Measurements from ENCODE around the gene PDCD2.

PDCD2 gene

DNA sequence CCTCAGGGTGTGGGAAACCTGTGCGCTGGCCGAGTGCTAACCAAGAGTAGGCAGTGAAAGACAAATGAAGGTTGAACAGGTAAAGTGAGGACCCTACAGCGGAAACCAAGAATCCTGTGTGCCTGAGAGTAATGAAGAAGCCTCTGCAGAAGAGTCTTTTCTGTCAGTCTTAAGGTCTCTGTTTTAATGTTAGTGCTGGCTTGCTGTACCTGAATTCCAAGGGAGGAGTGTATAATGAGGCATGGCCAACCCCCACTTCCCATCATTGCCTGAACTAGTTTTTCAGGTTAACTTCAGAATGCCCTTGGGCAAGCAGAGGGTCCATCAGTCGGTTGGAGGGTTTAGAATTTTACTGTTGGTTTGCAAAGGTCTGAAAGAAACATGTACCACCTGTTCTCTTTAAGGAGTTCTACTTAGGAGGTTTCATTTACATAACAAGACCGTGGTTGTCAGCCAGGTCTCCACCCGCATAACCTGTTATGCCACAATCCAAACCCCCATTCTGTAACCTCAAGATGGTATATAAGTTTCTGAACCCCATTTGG lies 589 bp upstream of the PDCD2 start:
- no peak for TF ChIP-seq EP300 (IDR thresholded peaks at IDR 0.05; ENCODE audit: borderline replicate concordance)
- no peak for TF ChIP-seq EGR1 (IDR thresholded peaks at IDR 0.05)
- TF ChIP-seq CREB1 (IDR thresholded peaks at IDR 0.05; ENCODE audit: low read depth), result no peak
- TF ChIP-seq CEBPB (IDR thresholded peaks at IDR 0.05), result no peak
- TF ChIP-seq, protein P1, sequence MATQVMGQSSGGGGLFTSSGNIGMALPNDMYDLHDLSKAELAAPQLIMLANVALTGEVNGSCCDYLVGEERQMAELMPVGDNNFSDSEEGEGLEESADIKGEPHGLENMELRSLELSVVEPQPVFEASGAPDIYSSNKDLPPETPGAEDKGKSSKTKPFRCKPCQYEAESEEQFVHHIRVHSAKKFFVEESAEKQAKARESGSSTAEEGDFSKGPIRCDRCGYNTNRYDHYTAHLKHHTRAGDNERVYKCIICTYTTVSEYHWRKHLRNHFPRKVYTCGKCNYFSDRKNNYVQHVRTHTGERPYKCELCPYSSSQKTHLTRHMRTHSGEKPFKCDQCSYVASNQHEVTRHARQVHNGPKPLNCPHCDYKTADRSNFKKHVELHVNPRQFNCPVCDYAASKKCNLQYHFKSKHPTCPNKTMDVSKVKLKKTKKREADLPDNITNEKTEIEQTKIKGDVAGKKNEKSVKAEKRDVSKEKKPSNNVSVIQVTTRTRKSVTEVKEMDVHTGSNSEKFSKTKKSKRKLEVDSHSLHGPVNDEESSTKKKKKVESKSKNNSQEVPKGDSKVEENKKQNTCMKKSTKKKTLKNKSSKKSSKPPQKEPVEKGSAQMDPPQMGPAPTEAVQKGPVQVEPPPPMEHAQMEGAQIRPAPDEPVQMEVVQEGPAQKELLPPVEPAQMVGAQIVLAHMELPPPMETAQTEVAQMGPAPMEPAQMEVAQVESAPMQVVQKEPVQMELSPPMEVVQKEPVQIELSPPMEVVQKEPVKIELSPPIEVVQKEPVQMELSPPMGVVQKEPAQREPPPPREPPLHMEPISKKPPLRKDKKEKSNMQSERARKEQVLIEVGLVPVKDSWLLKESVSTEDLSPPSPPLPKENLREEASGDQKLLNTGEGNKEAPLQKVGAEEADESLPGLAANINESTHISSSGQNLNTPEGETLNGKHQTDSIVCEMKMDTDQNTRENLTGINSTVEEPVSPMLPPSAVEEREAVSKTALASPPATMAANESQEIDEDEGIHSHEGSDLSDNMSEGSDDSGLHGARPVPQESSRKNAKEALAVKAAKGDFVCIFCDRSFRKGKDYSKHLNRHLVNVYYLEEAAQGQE (IDR thresholded peaks at IDR 0.05; ENCODE audit: low read depth), result no peak
- no peak for TF ChIP-seq FOXM1 (IDR thresholded peaks at IDR 0.05; ENCODE audit: borderline replicate concordance, low read depth)
- no peak for TF ChIP-seq TAF1 (IDR thresholded peaks at IDR 0.05; ENCODE audit: low read depth)
- no peak for TF ChIP-seq RAD21 (IDR thresholded peaks at IDR 0.05; ENCODE audit: low read depth)
- no peak for TF ChIP-seq ZBTB7A (IDR thresholded peaks at IDR 0.05; ENCODE audit: low read depth)
- no peak for TF ChIP-seq YY1 (IDR thresholded peaks at IDR 0.05; ENCODE audit: low read depth)

DNA sequence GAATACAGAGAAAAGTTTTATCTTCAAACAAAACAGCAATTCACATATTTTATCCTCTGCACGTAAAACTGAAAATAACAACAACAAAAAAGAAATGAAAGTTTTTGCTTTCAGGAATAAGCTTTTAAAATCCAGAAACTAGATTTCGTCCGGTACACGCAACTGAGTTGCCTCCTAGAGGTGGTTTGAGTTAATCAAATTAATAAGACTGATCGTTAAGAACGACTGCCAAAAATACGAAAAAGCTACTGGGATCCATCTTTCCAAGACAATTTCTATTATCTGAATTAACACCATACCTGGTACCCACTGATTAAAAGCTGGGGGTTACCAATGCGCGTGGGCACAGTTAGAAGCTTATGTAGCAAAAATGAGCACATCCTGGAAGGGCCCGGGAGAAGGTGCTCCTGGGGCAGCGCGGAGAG lies 669 bp downstream of the PDCD2 start:
- no peak for TF ChIP-seq YY1 (IDR thresholded peaks at IDR 0.05; ENCODE audit: low read depth)
- TF ChIP-seq TEAD4 (IDR thresholded peaks at IDR 0.05), result no peak
- no peak for TF ChIP-seq CREB1 (IDR thresholded peaks at IDR 0.05; ENCODE audit: low read depth)
- no peak for TF ChIP-seq ZBTB7A (IDR thresholded peaks at IDR 0.05; ENCODE audit: low read depth)
- no peak for TF ChIP-seq RAD21 (IDR thresholded peaks at IDR 0.05; ENCODE audit: low read depth)
- TF ChIP-seq, protein P2, sequence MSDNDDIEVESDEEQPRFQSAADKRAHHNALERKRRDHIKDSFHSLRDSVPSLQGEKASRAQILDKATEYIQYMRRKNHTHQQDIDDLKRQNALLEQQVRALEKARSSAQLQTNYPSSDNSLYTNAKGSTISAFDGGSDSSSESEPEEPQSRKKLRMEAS (IDR thresholded peaks at IDR 0.05), result no peak
- TF ChIP-seq EGR1 (IDR thresholded peaks at IDR 0.05), result no peak
- no peak for TF ChIP-seq FOXM1 (IDR thresholded peaks at IDR 0.05; ENCODE audit: borderline replicate concordance, low read depth)
- no peak for TF ChIP-seq NFIC (IDR thresholded peaks at IDR 0.05)
- TF ChIP-seq TCF12 (IDR thresholded peaks at IDR 0.05; ENCODE audit: low read depth), result no peak
- TF ChIP-seq, protein P3, sequence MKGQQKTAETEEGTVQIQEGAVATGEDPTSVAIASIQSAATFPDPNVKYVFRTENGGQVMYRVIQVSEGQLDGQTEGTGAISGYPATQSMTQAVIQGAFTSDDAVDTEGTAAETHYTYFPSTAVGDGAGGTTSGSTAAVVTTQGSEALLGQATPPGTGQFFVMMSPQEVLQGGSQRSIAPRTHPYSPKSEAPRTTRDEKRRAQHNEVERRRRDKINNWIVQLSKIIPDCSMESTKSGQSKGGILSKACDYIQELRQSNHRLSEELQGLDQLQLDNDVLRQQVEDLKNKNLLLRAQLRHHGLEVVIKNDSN (IDR thresholded peaks at IDR 0.05), result no peak
- no peak for TF ChIP-seq EP300 (IDR thresholded peaks at IDR 0.05; ENCODE audit: borderline replicate concordance)
- TF ChIP-seq, protein P1 (IDR thresholded peaks at IDR 0.05; ENCODE audit: low read depth), result no peak
- no peak for TF ChIP-seq CEBPB (IDR thresholded peaks at IDR 0.05)
- no peak for TF ChIP-seq TAF1 (IDR thresholded peaks at IDR 0.05; ENCODE audit: low read depth)

DNA sequence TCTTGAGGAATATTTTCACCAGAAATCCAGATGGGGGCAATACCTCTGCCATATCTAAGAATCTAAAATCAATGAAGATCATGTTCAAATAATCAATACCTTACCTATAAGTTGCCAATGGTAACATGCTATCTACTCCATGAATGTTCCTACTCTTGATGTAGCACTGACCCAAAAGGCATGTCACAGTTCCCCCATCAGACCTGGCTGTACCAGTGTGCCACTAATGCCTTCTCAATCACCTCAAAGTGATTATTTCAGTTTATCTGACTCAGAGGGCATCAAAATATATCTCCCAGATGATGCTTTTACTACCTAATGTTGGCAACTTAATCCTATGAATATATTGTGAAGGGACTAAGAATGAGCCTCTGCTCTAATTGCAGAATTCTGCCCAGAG lies 5.5 kb downstream of the PDCD2 start:
- TF ChIP-seq FOXM1 (IDR thresholded peaks at IDR 0.05; ENCODE audit: borderline replicate concordance, low read depth) (no peak), TCF12 (IDR thresholded peaks at IDR 0.05; ENCODE audit: low read depth) (no peak), NFIC (IDR thresholded peaks at IDR 0.05) (no peak), ZBTB7A (IDR thresholded peaks at IDR 0.05; ENCODE audit: low read depth) (no peak), CREB1 (IDR thresholded peaks at IDR 0.05; ENCODE audit: low read depth) (no peak), TAF1 (IDR thresholded peaks at IDR 0.05; ENCODE audit: low read depth) (no peak), EP300 (IDR thresholded peaks at IDR 0.05; ENCODE audit: borderline replicate concordance) (no peak), YY1 (IDR thresholded peaks at IDR 0.05; ENCODE audit: low read depth) (no peak), EGR1 (IDR thresholded peaks at IDR 0.05) (no peak), CEBPB (IDR thresholded peaks at IDR 0.05) (no peak), RAD21 (IDR thresholded peaks at IDR 0.05; ENCODE audit: low read depth) (no peak), TEAD4 (IDR thresholded peaks at IDR 0.05) (no peak)
- TF ChIP-seq, protein P1 (IDR thresholded peaks at IDR 0.05; ENCODE audit: low read depth), result no peak
- TF ChIP-seq, protein P3 (IDR thresholded peaks at IDR 0.05), result no peak
- TF ChIP-seq, protein P2 (IDR thresholded peaks at IDR 0.05), result no peak

DNA sequence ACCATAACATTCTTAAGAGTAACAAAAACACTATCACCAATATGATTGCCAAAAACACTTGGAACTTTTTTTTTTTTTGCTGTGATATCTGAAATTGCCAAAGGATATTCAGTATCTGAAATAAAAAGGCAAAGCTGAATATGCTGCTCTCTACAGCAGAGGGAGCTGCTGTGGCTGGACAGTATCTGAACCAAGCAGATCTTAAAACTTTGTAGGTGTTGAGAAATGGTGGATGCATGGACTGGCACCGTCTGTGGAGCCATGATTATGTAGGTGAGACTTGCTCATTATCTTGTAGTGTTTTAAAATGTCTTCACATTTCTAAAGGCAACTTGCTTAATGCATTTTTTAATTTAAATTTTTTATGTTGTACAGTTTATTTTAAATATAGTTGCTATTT lies 9.2 kb downstream of the PDCD2 start:
- TF ChIP-seq, protein P2 (IDR thresholded peaks at IDR 0.05), result no peak
- TF ChIP-seq, protein P3 (IDR thresholded peaks at IDR 0.05), result no peak
